Neuronal stem cell (in vitro differentiated cells): ENCODE data around the gene HIPK4.

ENCODE experiments used
- DNase-seq: peaks from one replicate; pipeline ENCODE4 v3.0.0-alpha.2; 2013; ENCODE audit warnings: low spot score
- H2AFZ ChIP-seq: one replicate; pipeline ENCODE4 v1.6.1; 2013; ENCODE audit warnings: mild to moderate bottlenecking, low read length, inconsistent platforms
- H2AK5ac ChIP-seq: 2 replicates; pipeline ENCODE4 v1.6.1; 2013; ENCODE audit warnings: low read depth, mild to moderate bottlenecking, inconsistent platforms, low read length, moderate library complexity, mixed read lengths
- H2BK120ac ChIP-seq: 2 replicates; pipeline ENCODE4 v1.6.1; 2013; ENCODE audit warnings: low read depth, mild to moderate bottlenecking, inconsistent platforms, low read length, moderate library complexity, mixed read lengths
- H2BK12ac ChIP-seq: one replicate; pipeline ENCODE4 v1.6.1; 2013; ENCODE audit warnings: low read length, inconsistent platforms
- H2BK15ac ChIP-seq: 2 replicates; pipeline ENCODE4 v1.6.1; 2013; ENCODE audit warnings: mild to moderate bottlenecking, low read length, inconsistent platforms, mixed read lengths
- H2BK5ac ChIP-seq: one replicate; pipeline ENCODE4 v1.6.1; 2013; ENCODE audit warnings: inconsistent platforms, mild to moderate bottlenecking, low read length, moderate library complexity
- H3K14ac ChIP-seq: one replicate; pipeline ENCODE4 v1.6.1; 2013; ENCODE audit warnings: low read length, inconsistent platforms
- H3K18ac ChIP-seq: 2 replicates; pipeline ENCODE4 v1.6.1; 2013; ENCODE audit warnings: low read length, inconsistent platforms
- H3K23ac ChIP-seq: 2 replicates; pipeline ENCODE4 v1.6.1; 2013; ENCODE audit warnings: low read depth, mild to moderate bottlenecking, mixed read lengths, low read length, inconsistent platforms; ENCODE audit not compliant: poor library complexity
- H3K27ac ChIP-seq: replicated peaks from 3 replicates; pipeline ENCODE4 v1.5.1; 2013; ENCODE audit warnings: low read length, inconsistent platforms
- H3K27me3 ChIP-seq, 3 experiments: 2 replicates each; pipeline ENCODE4 v1.6.1; 2013; ENCODE audit warnings: low read length in 3 of 3, mild to moderate bottlenecking in 2 of 3, inconsistent platforms in 1 of 3, low read depth in 1 of 3, mixed read lengths in 1 of 3, moderate library complexity in 1 of 3; ENCODE audit not compliant: control insufficient read depth in 3 of 3, insufficient read depth in 3 of 3
- H3K36me3 ChIP-seq, 2 donors: replicated peaks in 1 of 2; 2 replicates each; pipeline ENCODE4 v1.6.1; 2013; ENCODE audit warnings: low read length in 2 of 2; ENCODE audit not compliant: control insufficient read depth in 2 of 2, insufficient read depth in 2 of 2
- H3K4ac ChIP-seq: 2 replicates; pipeline ENCODE4 v1.6.1; 2013; ENCODE audit warnings: inconsistent platforms, mild to moderate bottlenecking, low read length, moderate library complexity
- H3K4me1 ChIP-seq, 2 donors: 1 replicate in 1 of 2; 2 replicates in 1 of 2; pipeline ENCODE4 v1.6.1; 2013; ENCODE audit warnings: low read length in 2 of 2, low read depth in 1 of 2; ENCODE audit not compliant: control insufficient read depth in 2 of 2, insufficient read depth in 1 of 2
- H3K4me2 ChIP-seq: one replicate; pipeline ENCODE4 v1.6.1; 2013; ENCODE audit warnings: mild to moderate bottlenecking, low read length, inconsistent platforms; ENCODE audit not compliant: insufficient read depth, poor library complexity, severe bottlenecking
- H3K4me3 ChIP-seq, 2 donors: 2 replicates each; pipeline ENCODE4 v1.5.1; 2013; ENCODE audit warnings: low read length in 2 of 2, mild to moderate bottlenecking in 2 of 2, inconsistent platforms in 1 of 2, moderate library complexity in 1 of 2
- H3K79me1 ChIP-seq: one replicate; pipeline ENCODE4 v1.6.1; 2013; ENCODE audit warnings: low read depth, mild to moderate bottlenecking, inconsistent platforms, low read length, moderate library complexity
- H3K9ac ChIP-seq: one replicate; pipeline ENCODE4 v1.6.1; 2013; ENCODE audit warnings: mild to moderate bottlenecking, low read depth, low read length, inconsistent platforms; ENCODE audit not compliant: poor library complexity
- H3K9me3 ChIP-seq, 2 donors: replicated peaks in 1 of 2; 2 replicates each; pipeline versions ENCODE3 to v1.6.1; 2013; ENCODE audit warnings: low read length in 2 of 2, mild to moderate bottlenecking in 2 of 2, inconsistent platforms in 1 of 2, low read depth in 1 of 2, mixed read lengths in 1 of 2, moderate library complexity in 1 of 2; ENCODE audit not compliant: control insufficient read depth in 2 of 2, insufficient read depth in 1 of 2
- H4K8ac ChIP-seq: one replicate; pipeline ENCODE4 v1.6.1; 2013; ENCODE audit warnings: low read depth, mild to moderate bottlenecking, inconsistent platforms, low read length, moderate library complexity
- H4K91ac ChIP-seq: one replicate; pipeline ENCODE4 v1.6.1; 2013; ENCODE audit warnings: low read length, low read depth, mild to moderate bottlenecking, inconsistent platforms; ENCODE audit not compliant: poor library complexity
- WGBS, 2 donors: extraction: QIAGEN DNeasy Blood & Tissue Kit; methylation state at CpG; one replicate each; pipeline ENCODE4 v1.1.7; 2013; ENCODE audit warnings: missing lambda C conversion rate in 2 of 2, mixed read lengths in 1 of 2; ENCODE audit not compliant: insufficient read length in 2 of 2, insufficient replicate concordance in 1 of 2; ENCODE audit errors: extremely low coverage in 2 of 2; 5-methylcytosine and 5-hydroxymethylcytosine counted together

HIPK4 gene

DNA sequence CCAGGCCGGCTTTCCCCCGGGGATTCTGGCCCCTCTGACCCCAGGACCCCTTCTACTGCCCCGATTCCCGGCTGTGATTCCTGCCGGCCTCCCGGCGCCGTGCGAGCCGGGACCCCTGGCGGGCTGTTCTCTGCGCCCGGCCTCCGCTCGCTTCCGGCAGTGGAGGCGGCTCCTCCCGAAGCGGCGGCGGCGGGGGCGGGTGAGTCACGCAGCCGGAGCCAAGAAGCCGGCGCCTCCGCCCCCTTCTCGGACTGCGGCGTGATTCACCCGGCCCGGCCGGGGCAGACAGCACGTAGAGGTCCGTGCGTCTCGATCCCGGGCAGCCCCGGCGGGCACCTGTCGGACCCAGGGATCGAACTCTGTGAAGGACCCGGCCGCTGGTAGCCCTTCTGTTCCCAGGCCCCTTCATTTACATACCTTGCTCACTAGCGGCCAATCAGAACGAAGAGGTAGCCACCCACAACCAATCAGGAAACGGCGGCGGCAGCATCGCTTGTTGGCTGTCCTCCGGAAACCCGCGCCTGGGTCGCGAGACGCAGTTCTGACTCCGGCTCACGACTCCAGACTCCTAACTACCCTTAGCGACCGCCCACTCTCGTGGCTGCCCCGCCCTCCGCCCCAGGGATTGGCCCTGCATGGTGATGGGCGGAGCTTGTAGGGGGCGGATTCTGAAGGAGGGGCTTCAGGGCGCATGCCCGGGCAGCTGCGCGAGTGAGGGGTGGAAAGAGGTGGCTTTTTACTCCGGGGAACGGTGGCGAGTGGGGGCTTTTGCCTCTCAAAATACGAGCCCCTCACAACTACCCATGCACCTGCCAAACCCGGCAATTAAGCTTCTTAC is 35.7 kb upstream of the HIPK4 start, which contains the start of gene SERTAD1:
SERTAD1 (minus strand) TSS at position 543 of the 838 bp plus-strand sequence. CDS start 2,446 bp downstream, outside the sequence.
- Histone ChIP-seq H3K27me3 (no peaks in the 10 kb centered on the region), H4K8ac (no peak within 1 kb of the TSS), H3K79me1 (peaks cover 3% of the 10 kb centered on the region), H3K18ac (peak within 1 kb of the TSS; percentile 94), H3K9ac (peak within 1 kb of the TSS; percentile 85), H2BK12ac (no peak within 1 kb of the TSS), H3K23ac (peak within 1 kb of the TSS; percentile 14), H2BK5ac (peak within 1 kb of the TSS; percentile 98), H2AK5ac (no peak within 1 kb of the TSS), H2AFZ (peak within 1 kb of the TSS; percentile 96), H3K4me1 (peaks cover 3 to 5% of the 10 kb centered on the region in 2 donors), H4K91ac (no peak within 1 kb of the TSS), H3K14ac (no peak within 1 kb of the TSS), H3K4me2 (peak within 1 kb of the TSS; percentile 86), H2BK15ac (peak within 1 kb of the TSS; percentile 60), H3K9me3 (no peaks in the 10 kb centered on the region), H2BK120ac (peak within 1 kb of the TSS; percentile 88), H3K4me3 (peak within 1 kb of the TSS; percentile 83 to 89), H3K27ac (peak within 1 kb of the TSS; percentile 91), H3K4ac (peak within 1 kb of the TSS; percentile 85), H3K36me3 (peaks cover 1 to 14% of the 10 kb centered on the region in 2 donors)
- WGBS, 2 donors, result no CpG with 5 or more reads among the region's 75 CpGs
- DNase-seq, result peak; percentile 99

DNA sequence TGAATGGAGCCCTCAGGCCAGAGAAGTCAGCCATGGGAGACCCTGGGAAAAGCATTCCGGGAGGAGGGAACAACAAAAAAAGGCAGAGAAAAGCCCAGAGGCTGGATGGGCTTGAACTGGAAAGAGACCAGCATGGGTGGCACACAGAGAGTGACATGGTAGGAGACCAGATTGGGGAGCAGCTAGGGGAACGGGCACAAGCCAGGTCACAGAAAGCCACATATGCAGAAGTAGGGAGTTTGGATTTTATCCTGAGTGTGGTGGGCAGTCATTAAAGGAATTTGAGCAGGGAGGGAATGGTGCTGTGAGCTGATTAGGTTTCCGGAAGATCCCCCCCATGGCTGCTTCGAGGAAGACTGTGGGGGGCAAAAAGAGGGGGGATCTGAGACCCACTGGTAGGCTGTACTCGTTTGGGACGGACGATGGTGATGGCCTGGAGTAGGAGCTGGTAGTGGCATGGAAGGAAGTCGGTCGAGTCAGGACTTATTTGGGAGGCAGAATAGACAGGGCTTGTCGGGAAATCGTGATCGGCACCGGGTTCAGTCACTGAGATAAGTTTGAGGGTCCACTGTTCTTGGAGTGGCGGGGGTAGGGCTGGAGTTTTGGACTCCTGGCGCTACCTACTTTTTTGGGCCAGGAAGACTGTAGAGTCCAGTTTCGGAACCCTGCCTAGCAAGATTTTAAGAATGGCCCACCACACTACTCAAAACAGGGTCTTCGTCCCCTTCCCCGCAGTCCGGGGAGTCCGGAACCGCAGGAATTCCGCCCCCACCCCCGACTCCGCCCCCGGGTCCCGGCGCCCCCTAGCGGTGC is 34.9 kb upstream of the HIPK4 start:
- H3K4me2 ChIP-seq, result peak overlapping the region; percentile 76
- H2BK12ac ChIP-seq, result no peak overlapping the region
- H3K79me1 ChIP-seq, result peaks cover 2% of the 10 kb centered on the region
- no peak for DNase-seq
- H2BK15ac ChIP-seq, result peak overlapping the region; percentile 60
- H3K9ac ChIP-seq, result peak overlapping the region; percentile 85
- peak overlapping the region; percentile 88 for H2BK120ac ChIP-seq
- H3K9me3 ChIP-seq, result no peaks in the 10 kb centered on the region
- H3K36me3 ChIP-seq, result peaks cover 1 to 14% of the 10 kb centered on the region in 2 donors
- peak overlapping the region; percentile 76 for H3K18ac ChIP-seq
- no peak overlapping the region for H4K8ac ChIP-seq
- peak overlapping the region; percentile 81 to 89 for H3K4me3 ChIP-seq
- peaks cover 3 to 5% of the 10 kb centered on the region in 2 donors for H3K4me1 ChIP-seq
- H4K91ac ChIP-seq, result no peak overlapping the region
- H3K27ac ChIP-seq, result peak overlapping the region; percentile 91
- peak overlapping the region; percentile 14 for H3K23ac ChIP-seq
- no peak overlapping the region for H3K14ac ChIP-seq
- WGBS, 2 donors, result no CpG with 5 or more reads among the region's 28 CpGs
- peak overlapping the region; percentile 63 for H2AK5ac ChIP-seq
- H2BK5ac ChIP-seq, result peak overlapping the region; percentile 98
- no peaks in the 10 kb centered on the region for H3K27me3 ChIP-seq
- H2AFZ ChIP-seq, result peak overlapping the region; percentile 96
- H3K4ac ChIP-seq, result no peak overlapping the region

DNA sequence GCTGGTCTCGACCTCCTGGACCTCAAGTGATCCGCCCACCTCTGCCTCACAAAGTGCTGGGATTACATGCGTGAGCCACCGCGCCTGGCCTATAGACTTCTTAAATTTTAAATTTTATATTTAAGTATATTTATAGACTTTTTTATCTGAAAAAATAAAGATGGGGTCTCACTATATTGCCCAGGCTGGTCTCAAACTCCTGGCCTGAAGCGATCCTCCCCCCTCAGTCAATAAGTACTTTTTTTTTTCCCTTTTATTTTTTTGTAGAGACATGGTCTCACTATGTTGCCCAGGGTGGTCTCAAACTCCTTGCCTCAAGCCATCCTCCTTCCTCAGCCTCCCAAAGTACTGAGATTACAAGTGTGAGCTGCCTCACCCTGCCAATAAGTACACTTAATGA is 34.0 kb upstream of the HIPK4 start:
- DNase-seq, result no peak
- H3K18ac ChIP-seq, result no peak overlapping the region
- H3K4me2 ChIP-seq, result no peak overlapping the region
- H2BK15ac ChIP-seq, result no peak overlapping the region
- H2BK120ac ChIP-seq, result no peak overlapping the region
- H3K23ac ChIP-seq, result no peak overlapping the region
- no peak overlapping the region for H3K14ac ChIP-seq
- H3K4ac ChIP-seq, result no peak overlapping the region
- H4K8ac ChIP-seq, result no peak overlapping the region
- no peak overlapping the region for H3K27ac ChIP-seq
- no peak overlapping the region for H2AFZ ChIP-seq
- H3K4me3 ChIP-seq, result no peak overlapping the region
- H2AK5ac ChIP-seq, result no peak overlapping the region
- no peak overlapping the region for H3K9ac ChIP-seq
- WGBS, 2 donors, result no CpG with 5 or more reads among the region's 6 CpGs
- H3K27me3 ChIP-seq, result no peaks in the 10 kb centered on the region
- no peak overlapping the region for H2BK5ac ChIP-seq
- H3K9me3 ChIP-seq, result no peaks in the 10 kb centered on the region
- H3K4me1 ChIP-seq, result peaks cover 3 to 5% of the 10 kb centered on the region in 2 donors
- H3K79me1 ChIP-seq, result peaks cover 2% of the 10 kb centered on the region
- no peak overlapping the region for H2BK12ac ChIP-seq
- peaks cover 1 to 14% of the 10 kb centered on the region in 2 donors for H3K36me3 ChIP-seq
- H4K91ac ChIP-seq, result no peak overlapping the region
